ENCODE measurements around the gene SVOP.

The SVOP gene

GRCh38 chr12:108935159-108935763 is 85.6 kb downstream of the SVOP start:
- no peak for DNase-seq (ENCODE audit: low read depth in 2 of 2)

- no peak for DNase-seq (ENCODE audit: low read depth in 2 of 2)
Measured at GRCh38 chr12:108933949-108934348, 86.9 kb downstream of the SVOP start.

- no peak for DNase-seq (ENCODE audit: low read depth in 2 of 2)
Measured at GRCh38 chr12:108930756-108931155, 90.1 kb downstream of the SVOP start.

DNA sequence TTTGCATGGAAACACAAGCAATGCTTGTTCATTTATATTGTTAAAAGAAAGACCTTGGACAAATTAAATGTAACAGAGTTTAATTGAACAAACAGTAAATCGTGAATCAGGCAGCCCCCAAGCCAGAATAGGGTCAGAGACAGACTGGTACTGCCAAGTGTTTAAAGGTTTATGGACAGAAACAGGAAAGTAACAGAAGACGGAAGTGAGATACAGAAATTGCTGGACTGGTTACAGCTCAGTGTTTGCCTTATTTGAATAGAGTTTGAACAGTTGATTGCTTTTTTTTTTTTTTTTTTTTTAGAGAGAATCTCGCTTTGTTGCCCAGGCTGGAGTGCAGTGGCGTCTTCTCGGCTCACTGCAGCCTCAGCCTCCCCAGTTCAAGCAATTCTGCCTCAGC is 90.7 kb downstream of the SVOP start:
- DNase-seq (ENCODE audit: low read depth in 2 of 2) = no peak

DNA sequence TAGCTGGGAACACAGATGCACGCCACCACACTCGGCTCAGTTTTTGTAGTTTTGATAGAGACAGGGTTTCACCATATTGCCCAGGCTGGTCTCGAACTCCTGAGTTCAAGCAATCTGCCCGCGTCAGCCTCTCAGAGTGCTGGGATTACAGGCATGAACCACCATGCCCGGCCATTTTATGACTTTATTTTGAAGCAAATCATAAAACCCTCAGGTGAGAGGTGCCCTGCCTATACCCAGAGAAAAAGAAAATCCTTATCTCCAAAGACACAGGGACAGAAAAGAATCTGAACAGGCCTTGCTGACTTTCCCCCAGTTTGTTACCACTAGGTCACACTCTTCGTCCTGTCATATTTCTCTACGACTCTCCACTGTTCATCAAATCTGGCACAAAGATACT is 92.2 kb downstream of the SVOP start:
- no peak for DNase-seq (ENCODE audit: low read depth in 2 of 2)

DNA sequence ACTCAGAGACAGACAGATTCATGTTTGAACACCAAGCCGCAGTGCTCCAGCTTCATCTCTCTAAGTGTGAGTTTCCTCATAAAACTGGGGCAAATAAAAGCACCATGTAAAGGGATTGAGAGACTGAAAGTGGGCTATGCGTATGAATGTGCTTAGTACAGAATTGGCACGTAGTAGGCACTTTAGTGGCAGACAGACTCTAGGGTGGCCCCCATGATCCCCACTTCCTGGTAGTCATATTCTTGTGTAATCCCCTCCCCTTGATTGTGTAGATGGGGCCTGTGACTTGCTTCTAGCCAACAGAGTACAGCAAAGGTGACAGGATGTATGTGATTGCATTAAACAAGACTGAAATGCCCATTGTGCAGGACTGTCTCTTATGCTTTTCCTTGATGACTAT is 98.0 kb downstream of the SVOP start:
- no peak for DNase-seq (ENCODE audit: low read depth in 2 of 2)

DNA sequence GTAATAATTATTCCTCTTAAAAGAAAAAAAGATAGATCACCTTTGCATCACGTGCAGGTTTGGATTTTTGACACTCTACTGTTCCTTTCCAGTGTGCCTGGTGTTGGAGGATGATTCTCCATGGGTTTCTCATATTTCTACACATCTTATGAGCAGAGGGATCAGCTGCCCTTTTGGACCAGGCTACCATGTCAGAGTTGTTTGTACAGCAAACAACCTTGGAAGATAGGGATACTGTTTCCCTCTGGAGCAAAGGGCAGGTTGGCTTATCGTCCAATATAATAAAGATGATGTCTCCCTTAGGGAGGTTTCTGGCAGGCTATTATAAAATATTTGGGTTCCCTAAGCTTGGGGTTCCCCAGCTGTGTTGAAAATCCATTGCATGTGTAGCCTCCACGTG is 98.9 kb downstream of the SVOP start:
- DNase-seq (ENCODE audit: low read depth in 2 of 2) = no peak

DNA sequence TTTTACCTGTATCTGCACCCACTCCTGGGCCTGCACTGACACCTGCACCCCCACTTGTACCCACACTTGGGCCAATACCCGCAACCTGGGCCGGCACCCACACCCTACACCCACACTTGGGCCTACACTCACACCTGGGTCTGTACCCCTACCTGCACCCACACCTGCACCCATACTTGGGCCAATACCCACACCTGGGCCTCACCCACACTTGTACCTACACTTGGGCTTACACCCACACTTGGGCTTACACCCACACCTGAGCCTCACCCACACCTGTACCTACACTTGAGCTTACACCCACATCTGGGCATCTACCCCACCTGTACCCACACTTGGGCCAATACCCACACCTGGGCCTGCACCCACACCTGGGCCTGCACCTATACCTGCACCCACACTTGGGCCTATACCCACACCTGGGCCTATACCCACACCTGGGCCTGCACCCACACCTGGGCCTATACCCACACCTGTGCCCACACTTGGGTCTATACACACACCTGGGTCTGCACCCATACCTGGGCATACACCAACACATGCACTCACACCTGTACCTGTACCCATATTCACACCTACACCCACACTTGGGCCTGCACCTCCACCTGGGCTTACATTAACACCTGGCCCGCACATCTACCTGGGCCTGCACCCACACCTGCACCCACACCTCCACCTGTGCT is 101.8 kb downstream of the SVOP start:
- no peak for DNase-seq (ENCODE audit: low read depth in 2 of 2)

DNA sequence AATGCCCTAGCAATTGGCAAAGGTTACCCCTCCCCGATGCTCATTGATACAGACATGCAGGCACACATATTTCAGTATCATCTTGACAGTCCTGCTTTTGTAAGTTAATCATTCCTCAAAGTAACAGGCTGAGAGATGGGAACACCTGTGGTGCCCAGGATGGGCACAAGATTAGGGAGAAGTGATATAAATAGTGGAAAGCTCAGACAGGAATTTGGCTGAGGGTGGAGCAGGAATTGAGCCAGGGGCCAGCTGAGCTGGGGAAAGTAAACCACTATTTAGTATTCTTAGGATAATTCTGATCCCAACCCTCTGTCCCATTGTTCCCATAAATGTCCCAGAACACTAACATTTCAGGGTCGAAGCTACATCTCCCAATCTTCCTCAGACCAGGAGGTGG is 102.7 kb downstream of the SVOP start:
- no peak for DNase-seq (ENCODE audit: low read depth in 2 of 2)

- DNase-seq (ENCODE audit: low read depth in 2 of 2) = no peak
Measured at GRCh38 chr12:108916336-108916735, 104.5 kb downstream of the SVOP start.

DNA sequence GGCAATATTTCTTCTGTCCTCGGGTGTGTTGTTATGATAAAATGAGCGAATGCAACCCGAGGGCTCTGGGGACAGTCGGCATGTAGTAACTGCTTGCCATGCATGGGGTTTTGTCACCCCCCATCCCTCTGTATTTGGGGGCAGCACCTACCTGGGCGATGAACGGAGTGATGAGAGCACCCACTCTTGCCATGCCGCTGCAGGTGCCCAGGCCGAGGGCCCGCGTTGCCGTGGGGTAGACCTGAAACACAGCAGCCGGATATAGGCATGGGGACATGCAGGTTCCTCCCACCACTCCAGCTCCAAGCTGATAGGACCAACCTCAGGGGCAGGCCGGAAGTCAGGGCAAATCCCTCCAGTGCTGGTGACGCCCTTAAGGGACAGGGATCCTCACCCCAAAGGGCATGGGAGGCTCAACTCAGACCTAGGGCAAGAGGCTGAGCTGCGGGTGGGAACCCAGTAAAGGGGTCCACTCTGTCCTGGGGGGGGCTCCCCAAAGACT is 105.2 kb downstream of the SVOP start:
- DNase-seq (ENCODE audit: low read depth in 2 of 2) = no peak

- no peak for DNase-seq (ENCODE audit: low read depth in 2 of 2)
Measured at GRCh38 chr12:108914121-108914531, 106.7 kb downstream of the SVOP start.

DNA sequence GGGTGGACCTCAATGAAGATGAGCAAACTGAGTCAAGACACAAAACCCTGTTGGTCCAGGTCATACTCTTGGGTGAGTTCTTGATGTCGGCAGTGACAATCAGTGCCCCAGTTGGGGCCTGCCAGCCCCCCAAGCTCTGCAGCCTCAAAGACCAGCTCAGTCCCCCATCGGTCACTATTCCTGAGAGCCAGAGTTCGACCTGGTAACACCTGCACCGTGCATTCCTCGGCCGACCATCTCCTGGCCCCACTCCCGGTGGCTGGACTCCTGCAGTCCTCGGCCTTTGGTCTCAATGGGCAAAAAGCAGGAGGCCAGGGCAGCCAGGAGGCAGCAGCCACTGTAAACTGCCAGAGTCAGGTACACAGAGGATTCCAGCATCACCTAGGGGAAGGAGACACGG is 108.5 kb downstream of the SVOP start:
- no peak for DNase-seq (ENCODE audit: low read depth in 2 of 2)

GRCh38 chr12:108911915-108912314 is 109.0 kb downstream of the SVOP start:
- DNase-seq (ENCODE audit: low read depth in 2 of 2) = no peak

GRCh38 chr12:108910336-108910735 is 110.5 kb downstream of the SVOP start:
- no peak for DNase-seq (ENCODE audit: low read depth in 2 of 2)

DNA sequence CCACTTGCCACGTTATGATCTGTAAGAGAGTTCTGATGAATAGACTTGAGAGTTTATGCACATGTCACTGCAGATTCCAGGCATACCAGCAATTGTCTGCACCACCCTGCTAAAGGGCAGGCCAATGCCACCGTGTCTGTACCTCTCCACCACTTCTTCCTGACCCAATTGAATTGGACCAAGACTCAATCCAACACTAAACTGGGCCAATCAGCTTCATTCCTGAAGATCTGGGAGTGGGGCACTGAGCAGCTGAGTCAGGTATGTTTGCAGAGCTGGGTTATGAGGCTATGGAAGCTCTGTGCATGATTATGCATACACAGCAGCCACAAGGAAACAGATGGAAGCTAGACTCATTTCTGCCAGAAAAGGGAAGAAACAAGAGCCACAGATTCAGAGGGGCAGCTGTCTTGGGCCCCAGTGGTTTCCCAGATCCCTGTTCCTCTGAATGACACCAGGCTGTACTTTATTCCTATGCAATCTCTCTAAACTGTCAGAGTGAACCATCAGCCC is 113.0 kb downstream of the SVOP start:
- no peak for DNase-seq (ENCODE audit: low read depth in 2 of 2)

DNA sequence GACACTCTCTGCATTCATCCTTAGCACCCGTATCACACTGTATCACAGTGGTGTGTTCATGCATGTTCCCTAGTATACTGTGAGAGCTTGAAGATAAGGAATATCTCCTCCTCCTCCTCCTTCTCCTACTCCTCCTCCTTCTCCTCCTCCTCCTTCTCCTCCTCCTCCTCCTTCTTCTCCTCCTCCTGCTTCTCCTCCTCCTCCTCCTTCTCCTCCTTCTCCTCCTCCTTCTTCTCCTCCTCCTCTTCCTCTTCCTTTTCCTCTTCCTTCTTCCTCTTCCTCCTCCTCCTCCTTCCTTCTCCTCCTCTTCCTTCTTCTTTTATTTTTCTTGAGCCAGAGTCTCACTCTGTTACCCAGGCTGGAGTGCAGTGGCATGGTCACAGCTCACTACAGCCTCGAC is 113.9 kb downstream of the SVOP start:
- DNase-seq (ENCODE audit: low read depth in 2 of 2) = no peak

DNA sequence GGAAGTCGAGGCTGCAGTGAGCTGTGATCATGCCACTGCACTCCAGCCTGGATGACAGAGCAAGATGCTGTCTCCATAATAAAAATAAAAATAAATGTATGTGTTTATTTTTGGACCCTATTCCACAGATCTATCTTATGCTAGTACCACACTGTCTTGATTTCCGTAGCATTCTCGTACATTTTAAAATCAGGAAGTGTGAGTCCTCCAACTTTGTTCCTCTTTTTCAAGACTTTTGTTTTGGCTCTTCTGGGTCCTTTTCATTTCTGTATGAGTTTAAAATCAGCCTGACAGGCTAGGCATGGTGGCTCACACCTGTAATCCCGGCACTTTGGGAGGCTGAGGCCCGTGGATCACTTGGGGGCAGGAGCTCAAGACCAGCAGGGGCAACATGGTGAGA is 115.1 kb downstream of the SVOP start:
- no peak for DNase-seq (ENCODE audit: low read depth in 2 of 2)

GRCh38 chr12:108899145-108899544 is 121.7 kb downstream of the SVOP start:
- DNase-seq (ENCODE audit: low read depth in 2 of 2) = no peak

DNA sequence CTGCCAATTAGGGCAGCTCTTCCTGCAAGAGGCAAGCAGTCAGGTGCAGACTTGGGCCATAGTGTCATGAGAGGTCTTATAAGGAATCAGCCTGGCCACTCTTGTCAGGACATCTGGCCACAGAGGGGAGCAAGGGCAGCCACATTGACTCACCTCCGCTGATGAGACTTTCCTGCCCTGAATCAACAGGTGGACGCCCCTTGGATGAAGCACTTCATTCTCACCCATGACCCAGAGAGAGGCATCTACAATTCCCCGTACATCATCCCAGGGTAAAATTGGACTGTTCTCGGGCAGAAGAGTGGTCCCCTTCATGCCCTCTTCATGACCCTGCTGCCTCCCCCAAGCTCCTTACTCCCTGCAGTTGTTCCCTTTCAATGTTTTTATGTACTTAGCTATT is 124.1 kb downstream of the SVOP start:
- DNase-seq (ENCODE audit: low read depth in 2 of 2) = no peak

- DNase-seq (ENCODE audit: low read depth in 2 of 2) = no peak
Measured at GRCh38 chr12:108896336-108896735, 124.5 kb downstream of the SVOP start.

- no peak for DNase-seq (ENCODE audit: low read depth in 2 of 2)
Measured at GRCh38 chr12:108895220-108895802, 125.6 kb downstream of the SVOP start.

- DNase-seq (ENCODE audit: low read depth in 2 of 2) = no peak
Measured at GRCh38 chr12:108890208-108890607, 130.7 kb downstream of the SVOP start.

Data from stimulated activated CD8-positive, alpha-beta memory T cell treated with anti-CD3 and anti-CD28 coated beads, Interleukin-7, amount 100 ng/mL, for 4 hours (primary cell).